Right lobe of liver (tissue), 6 donors: ENCODE data around the gene RIMBP2. TPM values are rescaled to one million over a fixed set of nuclear protein-coding genes. Genes with fewer than 3 reads are reported as not detected.

Experiments
- ATAC-seq, 4 donors: fragments of 200-7000 bp; cut with Tn5 transposase; one replicate each; pipeline ENCODE4 v1.9.1; 2020; ENCODE audit warnings: mild to moderate bottlenecking in 4 of 4, moderate library complexity in 4 of 4
- DNase-seq, 3 donors: peaks; one replicate each; pipeline ENCODE4 v3.0.0-alpha.2; 2020
- H3K27ac ChIP-seq, 3 donors: fragments of 200-600 bp; one replicate each; pipeline ENCODE4 v1.8.0; 2022
- H3K27me3 ChIP-seq, 2 donors: fragments of 200-600 bp; one replicate each; pipeline ENCODE4 v1.8.0; 2022
- H3K36me3 ChIP-seq, 4 donors: fragments of 200-600 bp; sonication (generic) in 1 of 4; one replicate each; pipeline versions ENCODE4 v1.5.1 to v1.8.0; 2017 to 2022; ENCODE audit warnings: control low read depth in 1 of 4
- H3K4me1 ChIP-seq, 4 donors: fragments of 200-600 bp; sonication (generic) in 1 of 4; one replicate each; pipeline versions ENCODE4 v1.5.1 to v1.8.0; 2017 to 2022; ENCODE audit warnings: control low read depth in 1 of 4
- H3K4me3 ChIP-seq, 3 donors: fragments of 200-600 bp; one replicate each; pipeline ENCODE4 v1.8.0; 2022
- H3K9me3 ChIP-seq, 4 donors: fragments of 200-600 bp; sonication (generic) in 1 of 4; one replicate each; pipeline versions ENCODE4 v1.5.1 to v1.8.0; 2017 to 2022; ENCODE audit warnings: control low read depth in 1 of 4
- CTCF ChIP-seq, 4 donors: fragments of 200-600 bp in 3 of 4; fragments of 450-650 bp in 1 of 4; IDR thresholded peaks; one replicate each; pipeline versions ENCODE4 v1.5.1 to v1.8.0; 2016 to 2022; ENCODE audit warnings: antibody characterized with exemption in 4 of 4, mild to moderate bottlenecking in 2 of 4
- POLR2A ChIP-seq: fragments of 450-650 bp; IDR thresholded peaks from one replicate; pipeline ENCODE4 v1.6.1; 2017; ENCODE audit warnings: antibody characterized with exemption, mild to moderate bottlenecking
- WGBS: methylation state at CpG from one replicate; pipeline ENCODE4 v1.1.6; 2018; ENCODE audit warnings: low coverage, low lambda C conversion rate; ENCODE audit not compliant: insufficient coverage; ENCODE audit errors: missing lambda C conversion rate; 5-methylcytosine and 5-hydroxymethylcytosine counted together
- intact Hi-C, 2 donors: fragments of 100-400 bp; cut with DNase I; formaldehyde crosslinking; loops; one replicate each; pipeline versions ENCODE4 v1.11.2 to v1.14.1; 2022
- total RNA-seq, 6 experiments: library from RNA; depleted of rRNA in 2 of 6; stranded (reverse); fragments of >200 nt in 2 of 6; fragmentation: NEBNext Ultra II Directional in 3 of 6; extraction: Animal tissue kit (Norgen Biotek cat#: 25700) in 3 of 6; gene quantifications; one replicate each; pipeline versions ENCODE4 v1.1.0 to v1.2.4, GENCODE V29; 2016 to 2023
- donor health status: DM: no; HTN: yes; CAD: no.
- donor health status: DM: no; HTN: no; CAD: no.
- donor health status: DM: no; HTN: no; CAD: no.
- donor health status: DM: no; HTN: yes; CAD: no.
- donor health status: DM: no; HTN: yes; CAD: no.

Gene RIMBP2
- total RNA-seq, 6 experiments from 2014 or later, result 0.04 to 0.19 TPM; not detected in 4

- no peaks in the 10 kb centered on the region for H3K36me3 ChIP-seq
- H3K9me3 ChIP-seq, result no peaks in the 10 kb centered on the region
- TF ChIP-seq CTCF (IDR thresholded peaks at IDR 0.05) (no peak), POLR2A (no peak)
- ATAC-seq, result no peak
- DNase-seq, result no peak
- peaks cover 0 to 3% (median 0%) of the 10 kb centered on the region in 4 donors for H3K4me1 ChIP-seq
- WGBS, result 54% methylated on average over 19 of the region's 20 CpGs
- no peak overlapping the region for H3K4me3 ChIP-seq
- H3K27me3 ChIP-seq, result peaks cover 0 to 3% of the 10 kb centered on the region in 2 donors
- intact Hi-C loops, result no loop called here
- H3K27ac ChIP-seq, result no peak overlapping the region
Observed at GRCh38 chr12:130712346-130713065, 3.6 kb downstream of the RIMBP2 start.

- DNase-seq (no peak), ATAC-seq (no peak)
- Histone ChIP-seq H3K36me3 (no peaks in the 10 kb centered on the region), H3K27me3 (peaks cover 0 to 3% of the 10 kb centered on the region in 2 donors), H3K4me3 (no peak overlapping the region), H3K27ac (no peak overlapping the region), H3K4me1 (peaks cover 0 to 3% (median 0%) of the 10 kb centered on the region in 4 donors), H3K9me3 (no peaks in the 10 kb centered on the region)
- intact Hi-C loops, result no loop called here
- TF ChIP-seq CTCF (IDR thresholded peaks at IDR 0.05) (no peak), POLR2A (no peak)
- WGBS, result 73% methylated on average over 11 of the region's 16 CpGs
Observed at GRCh38 chr12:130711756-130712155, 4.3 kb downstream of the RIMBP2 start.

- no peak for DNase-seq
- TF ChIP-seq CTCF (IDR thresholded peaks at IDR 0.05), result no peak
- TF ChIP-seq POLR2A, result no peak
- peaks cover 0 to 3% of the 10 kb centered on the region in 2 donors for H3K27me3 ChIP-seq
Observed at GRCh38 chr12:130710733-130711080, 5.4 kb downstream of the RIMBP2 start.

GRCh38 chr12:130709971-130710732 lies 5.9 kb downstream of the RIMBP2 start:
- no peaks in the 10 kb centered on the region for H3K36me3 ChIP-seq
- DNase-seq (no peak), ATAC-seq (no peak)
- H3K27ac ChIP-seq, result no peak overlapping the region
- no peaks in the 10 kb centered on the region for H3K9me3 ChIP-seq
- 67% methylated on average over 4 of the region's 13 CpGs for WGBS
- no peak overlapping the region for H3K4me3 ChIP-seq
- H3K27me3 ChIP-seq, result peaks cover 0 to under 1% of the 10 kb centered on the region in 2 donors
- TF ChIP-seq POLR2A, result no peak
- TF ChIP-seq CTCF (IDR thresholded peaks at IDR 0.05), result no peak
- H3K4me1 ChIP-seq, result peaks cover 0 to under 1% (median 0%) of the 10 kb centered on the region in 4 donors
- intact Hi-C loops, result no loop called here

More at GRCh38 chr12:130710733-130711080, 5.4 kb downstream of the RIMBP2 start:
- no peak for ATAC-seq
- no peaks in the 10 kb centered on the region for H3K9me3 ChIP-seq
- H3K4me3 ChIP-seq, result no peak overlapping the region
- WGBS, result 33% methylated on average over 1 of the region's 7 CpGs
- H3K36me3 ChIP-seq, result no peaks in the 10 kb centered on the region
- intact Hi-C loops, result no loop called here
- H3K27ac ChIP-seq, result no peak overlapping the region
- H3K4me1 ChIP-seq, result peaks cover 0 to 3% (median 0%) of the 10 kb centered on the region in 4 donors
